MG63 (cell line): ENCODE results near the gene PLA2G4B. TPM values are rescaled to one million over a fixed set of nuclear protein-coding genes. Genes with fewer than 3 reads are reported as not detected.

ENCODE experiments used
- DNase-seq: peaks from one replicate; pipeline ENCODE4 v3.0.0-alpha.2; 2020
- H3K27me3 ChIP-seq: fragments of 250-450 bp; sonication (Bioruptor Pico); 2 replicates; pipeline ENCODE4 v1.5.1; 2020; ENCODE audit warnings: mild to moderate bottlenecking, moderate library complexity
- H3K36me3 ChIP-seq: fragments of 250-450 bp; sonication (Bioruptor Pico); 2 replicates; pipeline ENCODE4 v1.5.1; 2020; ENCODE audit warnings: mild to moderate bottlenecking, moderate library complexity
- H3K4me3 ChIP-seq: fragments of 250-450 bp; sonication (Bioruptor Pico); 2 replicates; pipeline ENCODE4 v1.5.1; 2020; ENCODE audit warnings: mild to moderate bottlenecking, moderate library complexity
- H3K9me3 ChIP-seq: fragments of 250-450 bp; sonication (Bioruptor Pico); 2 replicates; pipeline ENCODE4 v1.5.1; 2020; ENCODE audit warnings: mild to moderate bottlenecking, moderate library complexity
- total RNA-seq: library from RNA; depleted of rRNA; stranded (reverse); fragments of >200 nt; shearing (Covaris generic); gene quantifications from 2 replicates; pipeline ENCODE4 v1.2.3, GENCODE V29; 2014; ENCODE audit warnings: low replicate concordance; rRNA removed

The PLA2G4B gene
- total RNA-seq, 1 experiment from 2014 or later = 0.20 TPM

DNA sequence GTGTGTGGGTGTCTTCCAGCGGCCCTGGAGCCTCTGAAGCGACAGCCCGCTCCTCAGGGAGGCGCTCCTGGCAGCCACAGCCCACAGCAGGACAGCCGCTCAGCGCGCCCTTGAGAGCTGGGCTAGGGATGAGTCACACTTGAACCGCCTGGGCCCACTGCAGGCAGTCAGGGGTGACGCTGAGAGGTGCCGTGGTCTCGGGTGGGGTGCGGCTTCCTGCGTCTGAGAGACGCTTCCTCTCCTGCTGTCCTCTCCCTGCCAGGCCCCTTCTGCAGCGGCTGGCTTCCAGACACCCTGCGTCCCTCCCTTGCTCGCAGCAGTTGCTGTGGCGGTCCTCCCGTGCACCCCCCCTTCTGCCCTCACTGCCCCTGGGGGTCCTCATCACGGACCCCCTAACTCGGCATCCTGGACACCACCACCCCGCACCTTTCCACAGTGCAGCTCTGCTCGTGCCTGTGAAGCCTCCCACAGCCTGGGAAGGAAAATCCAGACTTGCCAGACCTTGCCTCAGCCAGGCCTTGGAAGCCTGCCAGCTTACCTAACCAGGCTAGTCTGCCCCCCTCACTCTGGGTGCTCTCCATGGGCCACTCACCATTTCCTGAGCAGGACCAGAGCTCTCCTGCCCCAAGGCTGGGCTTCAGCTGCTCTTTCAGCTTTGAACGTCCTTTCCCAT lies 56.3 kb downstream of the PLA2G4B start:
- Histone ChIP-seq H3K36me3 (peaks cover 16% of the 10 kb centered on the region), H3K9me3 (no peaks in the 10 kb centered on the region), H3K27me3 (no peaks in the 10 kb centered on the region), H3K4me3 (no peak overlapping the region)
- peak; percentile 64 for DNase-seq

DNA sequence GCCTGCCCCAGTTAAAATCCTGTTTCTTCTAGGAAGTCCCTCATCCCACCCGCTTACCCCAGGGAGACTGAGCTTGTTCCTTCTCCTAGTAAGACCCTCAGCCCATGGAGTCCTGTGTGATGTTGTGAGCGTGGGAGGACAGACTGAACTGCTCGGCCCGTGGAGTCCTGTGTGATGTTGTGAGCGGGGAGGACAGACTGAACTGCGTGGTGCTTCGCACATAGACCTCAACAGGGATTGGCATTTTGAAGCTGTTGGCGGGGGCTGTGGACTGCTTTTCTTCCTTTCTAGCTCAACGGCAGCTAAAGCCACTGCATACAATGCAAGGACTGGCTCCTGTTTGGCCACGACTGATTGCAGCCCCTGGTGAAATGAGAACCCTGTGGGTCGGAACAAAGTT lies 56.8 kb downstream of the PLA2G4B start:
- no peak for DNase-seq
- peaks cover 20% of the 10 kb centered on the region for H3K36me3 ChIP-seq
- no peaks in the 10 kb centered on the region for H3K27me3 ChIP-seq
- H3K4me3 ChIP-seq = no peak overlapping the region
- no peaks in the 10 kb centered on the region for H3K9me3 ChIP-seq

DNA sequence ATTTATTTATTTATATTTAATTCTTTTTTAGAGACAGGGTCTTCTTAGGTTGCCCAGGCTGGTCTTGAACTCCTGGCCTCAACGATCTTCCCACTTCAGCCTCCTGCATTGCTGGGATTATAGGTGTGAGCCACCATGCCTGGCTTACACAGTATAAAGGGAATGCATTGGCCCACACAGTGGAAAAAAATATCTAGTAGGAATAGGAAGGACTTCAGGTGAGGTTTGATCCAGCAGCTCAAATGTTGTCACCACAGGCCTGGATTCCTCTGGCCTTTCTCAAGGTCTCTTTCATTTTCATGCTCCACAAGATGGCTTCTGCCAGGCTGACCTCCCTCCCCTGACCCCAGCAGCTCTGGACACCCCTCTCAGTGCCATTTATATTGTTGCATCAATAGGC lies 57.3 kb downstream of the PLA2G4B start:
- H3K9me3 ChIP-seq = no peaks in the 10 kb centered on the region
- H3K27me3 ChIP-seq = no peaks in the 10 kb centered on the region
- H3K36me3 ChIP-seq = peaks cover 25% of the 10 kb centered on the region
- no peak overlapping the region for H3K4me3 ChIP-seq
- DNase-seq = no peak

DNA sequence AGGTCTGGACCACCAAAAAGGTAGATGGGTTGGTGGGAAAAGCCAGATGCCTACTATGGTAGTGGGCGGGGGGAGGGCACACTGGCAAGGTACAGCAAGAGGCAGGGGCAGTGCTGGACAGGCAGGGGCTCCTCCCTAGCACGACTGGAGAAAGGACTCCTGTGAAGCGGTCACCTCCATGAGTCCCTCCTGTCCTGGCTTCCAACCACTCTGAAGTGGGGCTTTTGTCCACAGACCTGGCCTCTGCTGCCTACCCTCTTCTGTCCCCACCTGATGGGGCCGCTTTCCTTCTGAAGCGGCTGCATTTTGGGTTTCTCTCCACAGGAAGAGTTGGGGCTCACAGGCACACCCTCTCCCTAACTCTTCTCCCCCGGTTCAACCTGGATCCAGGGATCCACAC lies 57.9 kb downstream of the PLA2G4B start:
- Histone ChIP-seq H3K36me3 (peaks cover 31% of the 10 kb centered on the region), H3K4me3 (no peak overlapping the region), H3K9me3 (no peaks in the 10 kb centered on the region), H3K27me3 (no peaks in the 10 kb centered on the region)
- DNase-seq = no peak

DNA sequence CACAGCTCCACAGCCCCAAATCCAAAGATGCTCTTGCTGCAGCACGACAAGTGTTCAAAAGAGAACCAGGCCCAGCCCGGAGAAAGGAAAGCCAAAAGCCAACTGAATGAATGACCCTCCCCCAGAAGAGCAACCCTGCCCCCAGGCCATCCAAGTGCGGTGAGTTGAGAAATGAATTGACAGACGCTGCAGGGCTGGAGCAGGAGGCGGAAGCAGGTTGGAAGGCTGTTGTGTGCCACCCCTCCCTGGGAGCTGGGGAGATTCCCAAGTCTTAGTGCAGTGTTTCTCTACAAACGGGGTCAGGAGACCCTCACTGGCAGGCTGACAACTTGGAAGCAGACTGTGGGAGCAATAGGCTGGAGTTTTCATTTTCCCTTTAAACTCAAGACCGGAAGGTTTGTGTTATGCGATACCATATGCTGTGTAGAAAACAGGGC lies 58.7 kb downstream of the PLA2G4B start:
- DNase-seq = no peak
- Histone ChIP-seq H3K4me3 (no peak overlapping the region), H3K36me3 (peaks cover 33% of the 10 kb centered on the region), H3K9me3 (no peaks in the 10 kb centered on the region), H3K27me3 (no peaks in the 10 kb centered on the region)

Other genes starting within 250 kb of the PLA2G4B start
- gene MGA, start 178.4 kb upstream of the PLA2G4B start, total RNA-seq = 10.4 and 12.8 TPM in 2 replicates
- gene MAPKBP1, start 64.4 kb upstream of the PLA2G4B start, total RNA-seq = 2.5 and 2.9 TPM in 2 replicates
- 7.6 TPM in 1 of 2 replicates, not detected in the other for gene JMJD7, start 10.8 kb upstream of the PLA2G4B start, total RNA-seq
- 2.4 and 3.4 TPM in 2 replicates for gene SPTBN5, start 55.2 kb downstream of the PLA2G4B start, total RNA-seq
- 10.7 and 15.9 TPM in 2 replicates for gene EHD4, start 133.7 kb downstream of the PLA2G4B start, total RNA-seq
- not detected in 2 replicates for gene PLA2G4E, start 182.2 kb downstream of the PLA2G4B start, total RNA-seq